Measurements from ENCODE around the gene TACC2.
A peak's percentile ranks its signal among the peaks of the same experiment; 100 is the strongest.

TACC2 gene

DNA sequence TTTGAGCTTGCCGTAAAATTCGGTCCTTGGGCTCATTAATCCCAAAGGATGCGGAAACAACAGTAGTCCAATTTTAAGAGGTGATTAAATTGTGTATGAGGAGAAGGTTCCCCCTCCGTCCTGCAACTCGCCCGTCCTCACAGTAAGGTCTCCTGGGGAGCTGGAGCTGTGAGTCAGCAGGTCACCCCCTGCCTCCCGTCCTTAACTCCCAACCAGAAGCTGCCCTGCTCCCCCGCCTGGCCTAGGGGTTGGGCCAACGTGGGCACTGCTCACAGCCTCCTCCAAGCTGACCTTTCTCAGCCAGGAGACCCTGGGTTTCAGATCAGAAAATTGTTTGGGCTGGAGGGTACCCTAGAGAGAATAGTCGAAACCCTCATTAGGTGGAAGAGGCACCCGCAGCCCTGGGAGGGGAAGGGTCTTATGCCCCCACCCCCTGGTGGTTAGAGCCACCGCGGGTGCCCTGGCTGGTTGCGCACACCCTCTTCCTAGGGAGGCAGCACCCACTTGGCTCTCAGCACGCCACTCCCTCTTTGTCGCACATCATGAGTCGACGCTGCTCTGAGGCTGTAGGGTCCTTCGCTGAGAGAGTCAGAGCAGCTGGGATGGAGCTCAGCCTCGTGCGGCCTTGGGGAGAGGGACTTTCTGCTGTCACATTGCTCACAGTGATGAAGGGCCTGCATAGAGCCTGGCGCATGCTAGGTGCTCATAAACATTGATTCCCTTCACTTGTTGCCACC, 131.2 kb downstream of the TACC2 start:
- DNase-seq, result no peak

DNA sequence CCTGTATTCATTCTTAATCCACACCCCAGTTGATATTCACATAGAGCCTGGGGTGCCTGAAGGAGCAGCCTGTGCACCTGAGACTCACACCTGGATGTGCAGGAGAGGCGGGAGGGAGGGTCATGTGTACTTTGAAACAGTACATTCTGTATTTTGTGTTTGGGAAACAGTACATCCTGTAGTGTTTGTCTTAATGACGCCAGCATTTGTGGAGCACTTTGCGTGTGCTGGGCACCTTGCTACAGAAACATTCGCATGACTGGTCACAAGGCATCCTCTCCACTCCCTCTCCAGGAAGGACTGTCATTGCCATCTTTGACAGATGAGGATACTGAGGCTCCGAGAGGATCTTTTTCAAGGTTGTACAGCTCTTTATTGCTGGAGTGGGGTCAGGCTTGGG, 132.1 kb downstream of the TACC2 start:
- no peak for DNase-seq

DNA sequence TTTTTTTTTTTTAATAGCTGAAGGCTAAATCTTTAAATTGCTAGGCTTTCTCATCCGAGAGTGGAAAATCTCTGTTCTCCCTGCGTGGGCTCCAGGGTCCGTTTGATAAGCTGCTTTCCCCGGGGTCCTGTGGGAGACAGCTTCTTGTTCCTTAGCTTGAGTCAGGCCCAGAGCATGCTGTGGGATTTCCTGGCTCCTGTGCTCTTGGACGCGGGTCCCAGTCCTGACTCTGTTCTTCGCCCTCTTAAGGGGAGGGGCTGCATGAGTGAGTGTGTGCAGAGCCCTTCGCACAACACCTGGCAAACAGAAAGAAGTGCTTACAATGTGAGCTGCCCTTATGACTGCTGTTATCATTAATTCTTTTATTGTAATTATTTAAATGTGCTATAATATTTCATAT, 133.5 kb downstream of the TACC2 start:
- no peak for DNase-seq

- no peak for DNase-seq
These were observed 134.2 kb downstream of the TACC2 start for GRCh38 chr10:122123186-122123585.

- no peak for DNase-seq
These were observed 135.4 kb downstream of the TACC2 start for GRCh38 chr10:122124342-122124741.

DNA sequence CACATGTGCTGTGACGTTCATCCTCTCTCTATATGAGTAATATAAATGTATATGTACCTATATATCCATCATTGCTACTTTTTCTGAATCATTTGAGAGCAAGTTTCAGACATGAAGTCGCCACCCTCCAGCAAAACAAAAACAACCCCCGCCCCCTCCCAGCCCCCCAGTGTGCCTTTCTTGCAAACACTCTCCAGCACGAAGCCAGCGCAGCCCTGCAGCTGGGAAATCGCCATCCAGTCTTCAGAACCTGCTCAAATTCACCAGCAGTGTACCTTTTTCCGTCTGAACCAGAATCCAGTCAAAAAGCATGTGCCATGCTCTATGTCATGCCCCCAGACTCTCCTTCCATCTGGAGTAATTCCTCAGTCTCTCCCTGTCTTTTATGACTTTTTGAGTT, 135.8 kb downstream of the TACC2 start:
- DNase-seq, result no peak

- DNase-seq, result no peak
These were observed 138.0 kb downstream of the TACC2 start for GRCh38 chr10:122126763-122127659.

DNA sequence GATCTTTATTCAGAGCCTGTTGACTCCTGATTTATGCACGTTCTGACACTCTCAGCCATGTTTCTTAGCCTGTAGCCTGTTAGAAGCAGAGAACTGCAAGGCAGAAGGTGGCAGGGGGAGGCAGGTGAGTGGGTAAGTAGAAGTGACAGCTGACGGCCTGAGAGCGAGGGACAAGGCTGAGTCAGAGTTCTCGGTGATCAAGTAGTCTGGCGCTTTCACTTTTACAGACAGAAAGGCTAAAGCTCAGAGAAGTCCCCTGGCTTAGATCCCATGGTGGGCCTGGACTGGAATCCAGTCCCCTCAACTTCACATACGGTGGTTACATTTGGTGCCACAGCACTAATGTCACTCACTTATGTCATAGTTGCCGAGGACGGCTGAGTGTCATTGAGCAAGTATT, 139.0 kb downstream of the TACC2 start:
- DNase-seq, result no peak

DNA sequence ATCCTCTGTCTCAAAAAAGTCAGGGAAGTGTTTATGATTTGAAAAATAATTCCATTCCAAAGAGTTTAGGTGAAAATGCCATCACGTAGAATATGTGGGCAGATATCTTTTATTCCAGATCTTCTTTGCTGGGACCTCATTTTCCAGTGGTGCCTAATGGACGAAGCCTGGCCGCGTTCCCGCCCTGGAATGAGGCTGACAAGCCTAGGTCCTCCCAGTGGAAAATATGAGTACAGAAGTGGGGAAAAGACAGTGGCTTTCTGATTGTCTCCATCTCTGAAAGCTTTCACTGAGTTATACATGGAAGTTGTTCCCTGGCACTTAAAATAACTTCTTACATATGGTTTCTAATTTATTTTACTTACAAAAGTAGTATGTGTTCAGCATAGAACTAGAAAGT, 139.4 kb downstream of the TACC2 start:
- DNase-seq, result no peak

GRCh38 chr10:122130474-122131110, 141.6 kb downstream of the TACC2 start:
- DNase-seq, result no peak

DNA sequence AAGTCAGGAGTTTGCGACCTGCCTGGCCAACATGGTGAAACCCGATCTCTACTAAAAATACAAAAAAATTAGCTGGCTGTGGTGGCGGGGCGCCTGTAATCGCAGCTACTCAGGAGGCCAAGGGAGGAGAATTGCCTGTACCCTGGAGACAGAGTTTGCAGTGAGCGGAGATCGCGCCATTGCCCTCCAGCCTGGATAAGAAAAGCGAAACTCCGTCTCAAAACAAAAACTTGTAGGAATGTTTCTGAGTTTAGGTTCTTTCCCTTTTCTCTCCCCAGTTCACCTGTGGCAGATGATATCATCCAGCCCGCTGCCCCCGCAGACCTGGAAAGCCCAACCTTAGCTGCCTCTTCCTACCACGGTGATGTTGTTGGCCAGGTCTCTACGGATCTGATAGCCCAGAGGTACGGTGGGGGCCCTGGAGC, 143.4 kb downstream of the TACC2 start:
- DNase-seq, result no peak

DNA sequence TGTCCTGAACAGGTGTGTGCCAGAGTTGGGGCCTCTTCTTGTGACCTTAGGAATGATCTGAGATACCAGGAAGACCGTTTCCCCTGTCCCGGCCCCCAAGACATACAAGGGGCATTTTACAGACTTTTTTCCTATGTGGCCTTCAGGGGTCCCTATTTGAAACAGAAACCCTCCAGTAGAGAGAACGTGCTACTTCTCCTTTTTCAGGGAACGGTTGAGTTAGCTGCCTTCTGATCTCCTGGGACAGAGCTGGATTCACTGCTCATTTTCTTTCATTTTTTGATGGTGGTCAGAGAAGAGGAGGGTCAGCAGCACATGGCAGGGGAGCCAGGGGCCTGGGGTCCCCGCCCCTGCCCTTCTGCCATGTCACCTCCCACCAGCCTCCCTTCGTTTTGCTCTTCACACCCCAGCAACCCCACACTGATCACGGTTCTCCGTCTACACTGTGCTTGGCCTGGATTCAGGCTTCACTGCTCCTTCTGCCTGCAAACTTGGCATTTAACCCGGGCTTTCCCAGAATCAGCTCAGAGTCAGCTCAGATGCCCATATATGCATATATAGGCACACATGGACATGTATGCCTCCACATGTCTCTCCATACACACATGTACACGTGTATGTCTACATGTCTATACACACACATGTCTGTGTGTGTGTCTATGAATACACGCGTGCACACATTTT, 144.1 kb downstream of the TACC2 start:
- no peak for DNase-seq

- no peak for DNase-seq
These were observed 146.5 kb downstream of the TACC2 start for GRCh38 chr10:122135251-122136025.

DNA sequence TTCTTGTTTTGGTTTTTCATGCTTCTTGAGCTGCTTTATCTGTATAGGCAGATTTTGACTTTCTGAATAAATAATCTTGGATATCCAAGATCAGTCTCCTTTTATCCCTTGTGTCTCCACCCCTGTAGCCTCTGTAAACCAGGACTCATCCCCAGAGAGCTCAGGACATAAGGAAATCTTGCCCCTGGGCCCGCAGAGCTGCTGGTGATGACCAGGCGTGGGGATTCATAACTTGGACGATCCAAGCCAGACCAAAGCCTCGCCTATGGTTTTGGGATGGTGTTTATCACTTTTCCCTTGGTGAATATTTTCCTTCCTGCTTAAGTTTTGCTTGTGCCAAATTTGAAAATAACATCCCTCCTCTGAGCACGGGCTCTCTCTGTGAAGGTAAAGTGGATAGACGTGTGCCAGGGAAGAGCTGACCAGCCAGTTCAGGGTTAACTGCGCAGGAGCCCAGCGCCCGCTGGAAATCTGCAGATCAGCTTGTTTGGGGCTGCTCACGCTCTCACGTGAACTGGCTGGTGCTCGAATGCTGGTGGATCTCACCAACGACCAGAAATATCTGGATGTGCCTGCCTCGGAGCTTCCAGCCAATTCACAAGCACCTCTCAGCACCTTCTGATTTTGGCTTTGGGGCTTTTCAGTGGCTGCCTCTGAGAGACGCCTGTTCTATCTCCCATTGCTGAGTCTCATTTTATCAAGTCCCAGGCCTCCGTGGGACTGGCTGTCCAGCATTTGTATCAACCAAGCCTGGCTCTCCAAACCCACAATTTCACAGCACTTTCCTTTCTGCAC, 150.1 kb downstream of the TACC2 start:
- DNase-seq, result no peak

- DNase-seq, result no peak
These were observed 150.7 kb downstream of the TACC2 start for GRCh38 chr10:122139627-122140170.

DNA sequence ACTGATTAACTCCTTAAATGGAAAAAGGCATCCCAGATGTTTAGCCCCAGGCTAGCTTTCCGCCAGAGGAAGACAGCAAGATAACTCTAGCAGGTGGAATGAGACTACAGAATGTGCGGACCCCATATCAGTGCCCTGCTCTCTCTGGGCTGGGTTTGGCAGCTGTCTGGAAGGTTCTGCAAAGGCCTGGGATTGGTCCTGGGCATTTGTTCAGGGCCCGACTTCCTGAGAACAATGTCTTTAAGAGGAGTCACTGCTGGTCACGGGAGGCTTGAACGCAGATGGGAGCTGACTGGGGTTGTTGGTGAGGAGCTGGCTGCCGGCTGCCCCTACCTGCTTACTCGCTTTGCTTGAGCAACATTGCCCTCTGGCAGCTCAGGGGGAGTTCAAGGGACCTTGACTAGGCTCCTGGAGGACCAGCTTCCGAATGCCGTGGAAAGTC, 151.5 kb downstream of the TACC2 start:
- DNase-seq, result no peak

GRCh38 chr10:122140941-122141623, 152.1 kb downstream of the TACC2 start:
- DNase-seq, result peak in 3 of 58 donors; percentile 26 to 40 (median 29)

- peak in 3 of 58 donors; percentile 14 to 31 (median 17) for DNase-seq
These were observed 153.1 kb downstream of the TACC2 start for GRCh38 chr10:122141821-122142640.

Data from anterior cingulate cortex (tissue), 58 donors.